Fibroblast of peridontal ligament (primary cell): ENCODE results near the gene C11orf24.

ENCODE experiments used
- DNase-seq: peaks from one replicate; pipeline ENCODE4 v3.0.0-alpha.2; 2010; ENCODE audit errors: extremely low read depth

Gene C11orf24

DNA sequence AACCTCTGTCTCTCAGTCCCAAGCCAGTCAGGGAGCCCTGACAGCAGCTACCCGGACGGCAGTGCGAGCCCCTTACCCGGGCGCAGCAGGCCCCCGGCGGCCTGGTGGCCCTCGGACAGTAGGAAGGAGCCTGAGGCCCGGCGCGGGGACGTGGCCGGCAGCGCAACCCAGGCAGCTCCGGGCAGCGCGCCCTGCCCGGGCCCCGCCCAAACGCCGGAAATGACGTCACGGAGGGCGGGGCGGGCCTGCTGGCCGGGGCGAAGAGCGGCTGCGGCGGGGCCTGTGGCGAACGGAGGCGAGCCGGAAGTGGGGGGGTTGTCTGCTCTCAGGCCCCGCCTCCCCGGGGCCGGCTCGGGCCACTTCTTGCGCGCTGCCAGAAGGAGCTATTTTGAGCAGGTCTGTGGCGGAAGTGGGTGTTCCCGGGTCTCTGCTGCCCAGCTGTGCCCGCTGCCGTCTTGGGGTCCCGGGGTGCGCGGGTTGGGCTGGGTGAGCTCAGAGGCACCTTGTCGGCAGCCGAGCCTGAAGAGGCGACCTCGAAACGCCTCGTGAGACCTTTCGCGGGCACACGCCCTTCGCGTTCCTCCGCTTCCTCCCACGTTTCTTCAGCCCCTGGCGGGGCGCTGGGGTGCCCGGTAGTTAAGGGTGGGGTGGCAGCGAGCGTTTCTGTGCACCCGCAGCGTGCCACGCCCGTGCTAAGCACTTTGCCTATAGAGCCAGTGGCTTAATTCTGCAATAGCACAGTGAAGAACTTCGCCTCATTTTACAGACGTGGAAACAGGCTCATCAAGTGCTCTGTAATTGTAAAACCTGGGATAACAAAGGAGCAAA lies at the start of gene C11orf24:
TSS of gene C11orf24 (minus strand) at position 193 of the 828 bp plus-strand sequence. CDS start 8,206 bp downstream, outside the sequence.
- DNase-seq: peak; percentile 86

DNA sequence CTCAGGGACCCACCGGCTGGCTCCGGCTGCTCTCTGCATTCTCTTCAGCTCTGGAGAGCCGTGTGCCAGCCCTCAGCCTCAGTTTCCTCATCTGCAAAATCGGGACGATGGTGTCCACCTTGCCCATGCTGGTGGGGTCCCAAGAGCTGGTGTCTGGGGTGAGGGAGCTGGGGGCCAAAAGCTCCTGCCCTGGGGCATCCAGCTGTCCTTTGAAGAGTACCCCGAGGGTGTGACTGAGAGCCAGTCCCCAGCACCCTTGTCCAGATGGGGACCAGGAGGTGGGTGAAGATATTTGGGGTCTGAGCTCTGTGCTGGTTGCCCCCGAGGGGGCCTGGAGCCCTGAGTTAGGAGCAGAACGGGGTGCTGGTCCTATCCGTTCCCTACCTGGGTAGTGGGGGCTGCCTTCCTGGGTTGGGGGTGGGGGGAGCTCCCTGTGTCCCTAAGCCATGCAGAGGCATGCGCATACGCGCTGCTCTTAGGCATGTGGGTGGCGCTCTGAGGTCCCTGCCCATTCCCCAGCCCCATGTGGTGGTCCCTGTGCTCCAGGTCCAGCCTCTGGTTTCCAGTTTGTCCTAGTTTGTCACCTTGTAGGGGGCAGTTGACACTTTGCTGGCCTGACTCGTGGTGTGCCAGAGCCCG lies 45.5 kb upstream of the C11orf24 start:
- DNase-seq: no peak

- DNase-seq: no peak
Measured at GRCh38 chr11:68315171-68315920, 43.6 kb upstream of the C11orf24 start.

GRCh38 chr11:68314203-68315170 lies 42.7 kb upstream of the C11orf24 start:
- no peak for DNase-seq

- DNase-seq: peak; percentile 79
Measured at GRCh38 chr11:68313574-68314202, 41.9 kb upstream of the C11orf24 start.

DNA sequence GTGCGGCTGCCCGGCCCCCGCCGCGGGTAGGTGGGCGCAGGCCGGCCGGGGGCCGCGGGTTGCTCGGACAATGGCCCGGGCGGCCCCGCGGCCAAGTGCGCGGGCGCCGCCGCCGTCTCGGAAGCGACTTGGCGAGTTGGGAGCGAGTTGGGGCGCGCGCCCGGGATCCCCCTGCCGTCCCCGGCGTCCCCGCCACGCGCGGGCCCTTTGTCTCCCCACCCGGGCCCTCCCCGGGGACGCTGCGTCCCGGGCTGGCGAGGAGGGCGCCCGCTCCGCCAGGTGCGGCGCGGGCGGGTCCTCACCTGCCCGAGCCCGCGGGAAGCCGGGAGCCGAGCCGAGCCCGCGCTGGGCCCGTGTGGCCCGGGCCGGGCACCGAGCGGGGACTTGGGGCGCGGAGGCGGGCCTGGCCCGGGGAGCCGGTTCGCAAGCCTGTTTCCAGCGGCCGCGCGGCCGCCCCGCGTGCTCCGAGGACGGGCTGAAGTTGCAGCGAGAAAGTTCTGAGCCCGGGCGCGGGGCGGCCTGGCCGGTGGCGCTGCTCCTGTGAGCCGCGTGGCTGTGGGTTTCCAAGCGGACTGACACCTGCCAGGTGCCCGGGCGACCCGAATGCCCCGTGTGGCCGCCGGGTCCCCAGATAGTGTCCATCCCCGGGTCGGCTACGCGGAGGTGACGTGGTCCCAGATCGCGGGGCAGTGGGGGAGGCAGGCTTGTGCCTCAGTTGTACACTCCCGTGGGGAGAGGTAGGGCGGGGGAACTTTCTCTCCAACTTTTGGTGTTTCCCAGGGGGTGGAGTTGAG lies 41.2 kb upstream of the C11orf24 start:
- no peak for DNase-seq

DNA sequence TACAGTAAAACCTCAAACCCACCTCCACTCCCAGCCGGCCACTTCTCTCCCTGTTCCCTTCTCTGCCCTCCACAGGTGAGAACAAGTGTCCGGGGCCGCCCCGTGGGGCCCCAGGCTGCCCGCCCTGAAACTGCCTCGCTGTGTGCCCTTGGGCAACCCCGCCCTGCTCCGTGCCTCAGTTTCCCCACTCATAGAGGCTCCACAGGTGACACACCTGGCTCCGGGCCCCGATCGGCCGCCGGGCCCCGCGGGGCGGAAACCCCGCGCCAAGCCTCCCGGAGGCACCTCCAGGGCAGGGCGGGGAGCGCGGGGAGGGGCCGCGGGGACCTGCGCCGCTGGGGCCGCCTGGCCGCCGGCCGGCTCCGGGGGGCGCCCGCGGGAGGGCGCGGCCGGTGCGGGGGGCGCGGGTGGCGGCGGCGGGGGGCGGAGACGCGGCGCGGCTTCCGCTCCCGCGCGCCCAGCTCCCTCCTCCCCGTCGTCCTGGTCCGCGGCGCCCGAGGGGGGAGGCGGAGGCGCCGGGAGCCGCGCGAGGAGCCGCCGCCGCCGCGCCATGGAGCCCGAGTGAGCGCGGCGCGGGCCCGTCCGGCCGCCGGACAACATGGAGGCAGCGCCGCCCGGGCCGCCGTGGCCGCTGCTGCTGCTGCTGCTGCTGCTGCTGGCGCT lies 40.5 kb upstream of the C11orf24 start, which contains the start of gene LRP5:
TSS of gene LRP5 (plus strand) at position 475 of the 663 bp plus-strand sequence. CDS start at position 599, 124 bp downstream.
- no peak for DNase-seq

- no peak for DNase-seq
Measured at GRCh38 chr11:68311160-68312116, 39.7 kb upstream of the C11orf24 start.

DNA sequence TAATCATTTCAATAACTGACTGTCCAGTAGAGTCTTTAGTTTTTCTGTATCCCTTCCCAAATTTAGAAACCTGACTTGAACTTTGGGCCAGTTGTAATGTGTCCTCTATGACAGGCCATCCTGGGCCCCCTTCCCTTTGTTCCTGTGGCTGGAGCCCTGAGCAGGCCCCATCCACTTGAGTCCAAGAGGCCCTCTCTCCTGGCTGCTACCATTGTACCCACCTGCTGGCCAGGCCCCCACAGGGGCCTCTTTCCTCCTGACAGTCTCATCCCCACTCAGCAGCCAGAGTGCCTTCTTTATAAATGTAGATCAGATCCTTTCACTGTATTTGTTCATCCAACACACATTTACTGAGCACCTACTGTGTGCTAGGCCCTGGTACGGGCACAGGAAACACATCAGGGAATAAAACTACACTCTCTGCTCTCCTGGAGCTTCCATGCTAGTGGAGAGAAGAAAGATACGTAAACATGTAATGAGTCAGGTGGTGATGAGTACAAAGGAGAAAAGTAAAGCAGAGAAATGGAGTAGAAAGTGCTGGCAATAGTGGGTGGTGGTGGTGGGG lies 37.9 kb upstream of the C11orf24 start:
- no peak for DNase-seq

- DNase-seq: no peak
Measured at GRCh38 chr11:68308068-68308467, 36.3 kb upstream of the C11orf24 start.

- DNase-seq: no peak
Measured at GRCh38 chr11:68306636-68307035, 34.9 kb upstream of the C11orf24 start.

DNA sequence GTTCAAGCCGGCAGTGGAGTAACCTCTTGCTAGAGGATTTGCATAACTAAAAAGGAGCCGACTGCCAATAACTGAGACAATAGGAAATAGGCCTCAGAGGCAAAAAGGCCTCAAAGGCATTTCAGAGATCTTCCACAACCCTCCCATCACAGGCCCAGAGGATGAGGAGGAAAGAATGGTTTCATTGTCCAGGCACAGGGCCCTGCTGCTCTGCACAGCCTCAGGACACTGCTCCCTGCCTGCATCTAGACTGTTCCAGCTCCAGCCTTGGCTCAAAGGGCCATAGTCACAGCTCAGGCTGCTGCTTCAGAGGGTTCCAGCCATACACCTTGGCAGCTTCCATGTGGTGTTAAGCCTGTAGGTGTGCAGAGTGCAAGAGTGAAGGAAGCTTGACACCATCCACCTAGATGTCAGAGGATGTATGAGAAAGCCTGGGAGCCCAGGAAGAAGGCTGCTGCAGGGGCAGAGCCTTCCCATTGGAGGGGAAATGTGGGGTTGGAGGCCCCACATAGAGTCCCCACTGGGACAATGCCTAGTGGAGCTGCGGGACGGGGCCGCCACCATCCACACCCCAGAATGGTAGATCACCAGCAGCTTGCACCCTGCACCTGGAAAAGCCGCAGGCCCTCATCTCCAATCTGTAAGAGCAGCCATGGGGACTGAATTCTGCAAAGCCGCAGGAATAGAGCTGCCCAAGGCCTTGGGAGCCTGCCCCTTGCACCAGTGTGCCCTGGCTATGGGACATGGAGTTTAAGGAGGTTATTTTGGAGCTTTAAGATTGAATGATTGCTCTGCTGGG lies 32.4 kb upstream of the C11orf24 start:
- no peak for DNase-seq

- no peak for DNase-seq
Measured at GRCh38 chr11:68303083-68303482, 31.3 kb upstream of the C11orf24 start.

GRCh38 chr11:68302670-68303069 lies 30.9 kb upstream of the C11orf24 start:
- DNase-seq: peak; percentile 26

- no peak for DNase-seq
Measured at GRCh38 chr11:68302256-68302655, 30.5 kb upstream of the C11orf24 start.

- no peak for DNase-seq
Measured at GRCh38 chr11:68300076-68300830, 28.5 kb upstream of the C11orf24 start.
